ENCODE measurements around the gene WDR18.

Gene WDR18

DNA sequence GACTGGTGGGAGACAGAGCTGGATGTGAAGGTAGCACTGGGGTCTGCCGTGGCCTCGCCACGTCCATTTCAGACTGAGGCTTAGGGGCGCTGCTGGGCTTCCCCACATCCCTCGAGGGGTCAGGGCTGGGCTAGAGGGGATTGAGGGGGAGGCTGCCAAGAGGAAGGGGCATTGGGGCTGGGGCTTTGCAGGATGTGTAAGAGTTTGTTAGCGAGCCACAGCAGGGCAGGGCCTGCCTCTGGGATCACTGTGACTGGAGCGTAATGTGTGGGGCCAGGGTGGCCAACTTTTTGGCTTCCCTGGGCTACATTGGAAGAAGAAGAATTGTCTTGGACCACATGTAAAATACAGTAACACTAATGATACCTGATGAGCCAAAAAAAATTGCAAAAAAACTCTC is 44.2 kb upstream of the WDR18 start:
- Histone ChIP-seq H3K27me3 (ENCODE audit: insufficient read depth, low read length) (peaks cover 29% of the 10 kb centered on the region; the same call in 1 of the 2 replicates), H3F3A (ENCODE audit: insufficient read depth, low read length) (no peaks in the 10 kb centered on the region), H3K4me1 (ENCODE audit: insufficient read depth, low read length, severe bottlenecking) (no peaks in the 10 kb centered on the region), H4K20me1 (ENCODE audit: insufficient read depth, low read length) (no peaks in the 10 kb centered on the region), H3K4me2 (ENCODE audit: low read length) (no peak overlapping the region), H3K9me3 (ENCODE audit: low read length) (0 out of 2 replicates have a peak, but pooled peaks cover 2% of the 10 kb centered on the region), H2AFZ (ENCODE audit: low read length) (no peak overlapping the region), H3K4me3 (ENCODE audit: low read depth, low read length, poor library complexity, severe bottlenecking) (no peak overlapping the region), H3K36me3 (ENCODE audit: insufficient read depth, low read length) (no peaks in the 10 kb centered on the region), H3K79me2 (ENCODE audit: insufficient read depth, low read length) (no peaks in the 10 kb centered on the region), H3K27ac (ENCODE audit: low read depth, low read length, poor library complexity, severe bottlenecking) (no peak overlapping the region), H3K9ac (ENCODE audit: low read length) (no peak overlapping the region), H3K9me2 (ENCODE audit: low read depth, low read length) (no peaks in the 10 kb centered on the region)
- TF ChIP-seq EZH2 (IDR thresholded peaks at IDR 0.05; ENCODE audit: borderline replicate concordance, low read length) = no peak
- TF ChIP-seq, protein P1, sequence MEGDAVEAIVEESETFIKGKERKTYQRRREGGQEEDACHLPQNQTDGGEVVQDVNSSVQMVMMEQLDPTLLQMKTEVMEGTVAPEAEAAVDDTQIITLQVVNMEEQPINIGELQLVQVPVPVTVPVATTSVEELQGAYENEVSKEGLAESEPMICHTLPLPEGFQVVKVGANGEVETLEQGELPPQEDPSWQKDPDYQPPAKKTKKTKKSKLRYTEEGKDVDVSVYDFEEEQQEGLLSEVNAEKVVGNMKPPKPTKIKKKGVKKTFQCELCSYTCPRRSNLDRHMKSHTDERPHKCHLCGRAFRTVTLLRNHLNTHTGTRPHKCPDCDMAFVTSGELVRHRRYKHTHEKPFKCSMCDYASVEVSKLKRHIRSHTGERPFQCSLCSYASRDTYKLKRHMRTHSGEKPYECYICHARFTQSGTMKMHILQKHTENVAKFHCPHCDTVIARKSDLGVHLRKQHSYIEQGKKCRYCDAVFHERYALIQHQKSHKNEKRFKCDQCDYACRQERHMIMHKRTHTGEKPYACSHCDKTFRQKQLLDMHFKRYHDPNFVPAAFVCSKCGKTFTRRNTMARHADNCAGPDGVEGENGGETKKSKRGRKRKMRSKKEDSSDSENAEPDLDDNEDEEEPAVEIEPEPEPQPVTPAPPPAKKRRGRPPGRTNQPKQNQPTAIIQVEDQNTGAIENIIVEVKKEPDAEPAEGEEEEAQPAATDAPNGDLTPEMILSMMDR (IDR thresholded peaks at IDR 0.05; ENCODE audit: low read length) = no peak

DNA sequence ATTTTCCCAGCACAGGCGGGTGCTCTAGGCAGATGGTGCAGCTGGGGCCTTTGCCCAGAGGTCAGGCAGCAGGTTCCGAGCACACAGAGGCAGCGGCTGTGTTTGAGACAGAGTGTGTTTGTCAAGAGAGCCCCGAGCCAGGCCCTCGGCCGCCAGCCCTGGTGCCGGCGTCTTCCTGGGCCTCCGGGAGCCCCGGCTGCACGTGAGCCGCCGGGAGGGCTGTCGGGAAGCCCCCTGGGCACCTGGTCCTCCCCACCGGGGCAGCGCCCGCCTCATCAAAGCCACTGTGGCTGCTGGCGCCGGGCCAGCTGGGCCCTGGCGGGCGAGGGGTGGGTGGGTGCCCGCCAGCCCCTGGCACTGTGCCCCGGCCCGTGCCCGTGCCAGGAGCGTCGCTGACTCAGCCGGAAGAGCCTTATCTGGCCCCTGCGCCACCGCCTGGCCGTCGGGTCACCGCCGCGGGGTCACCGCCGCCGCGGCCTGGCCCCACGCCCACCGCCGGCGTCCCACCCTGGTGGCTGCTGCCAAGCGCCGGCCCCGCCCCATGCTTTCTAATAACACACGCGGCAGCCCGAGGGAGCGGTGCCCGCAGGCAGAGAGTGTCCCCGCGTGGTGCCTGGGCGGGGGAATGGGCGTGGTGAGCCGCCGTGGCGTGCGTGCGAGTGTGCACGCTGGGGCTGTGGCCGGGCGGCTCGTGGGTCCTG is 43.4 kb upstream of the WDR18 start:
- no peak overlapping the region for H2AFZ ChIP-seq (ENCODE audit: low read length)
- H3K27ac ChIP-seq (ENCODE audit: low read depth, low read length, poor library complexity, severe bottlenecking) = no peak overlapping the region
- no peak overlapping the region for H3K4me2 ChIP-seq (ENCODE audit: low read length)
- TF ChIP-seq EZH2 (IDR thresholded peaks at IDR 0.05; ENCODE audit: borderline replicate concordance, low read length) = no peak
- TF ChIP-seq, protein P1 (IDR thresholded peaks at IDR 0.05; ENCODE audit: low read length) = no peak
- 0 out of 2 replicates have a peak, but pooled peaks cover 2% of the 10 kb centered on the region for H3K9me3 ChIP-seq (ENCODE audit: low read length)
- no peak overlapping the region for H3K9ac ChIP-seq (ENCODE audit: low read length)
- no peaks in the 10 kb centered on the region for H3K36me3 ChIP-seq (ENCODE audit: insufficient read depth, low read length)
- H3K79me2 ChIP-seq (ENCODE audit: insufficient read depth, low read length) = no peaks in the 10 kb centered on the region
- H4K20me1 ChIP-seq (ENCODE audit: insufficient read depth, low read length) = no peaks in the 10 kb centered on the region
- H3K4me3 ChIP-seq (ENCODE audit: low read depth, low read length, poor library complexity, severe bottlenecking) = no peak overlapping the region
- H3F3A ChIP-seq (ENCODE audit: insufficient read depth, low read length) = no peaks in the 10 kb centered on the region
- no peaks in the 10 kb centered on the region for H3K9me2 ChIP-seq (ENCODE audit: low read depth, low read length)
- H3K27me3 ChIP-seq (ENCODE audit: insufficient read depth, low read length) = peaks cover 29% of the 10 kb centered on the region; the same call in 1 of the 2 replicates
- no peaks in the 10 kb centered on the region for H3K4me1 ChIP-seq (ENCODE audit: insufficient read depth, low read length, severe bottlenecking)

DNA sequence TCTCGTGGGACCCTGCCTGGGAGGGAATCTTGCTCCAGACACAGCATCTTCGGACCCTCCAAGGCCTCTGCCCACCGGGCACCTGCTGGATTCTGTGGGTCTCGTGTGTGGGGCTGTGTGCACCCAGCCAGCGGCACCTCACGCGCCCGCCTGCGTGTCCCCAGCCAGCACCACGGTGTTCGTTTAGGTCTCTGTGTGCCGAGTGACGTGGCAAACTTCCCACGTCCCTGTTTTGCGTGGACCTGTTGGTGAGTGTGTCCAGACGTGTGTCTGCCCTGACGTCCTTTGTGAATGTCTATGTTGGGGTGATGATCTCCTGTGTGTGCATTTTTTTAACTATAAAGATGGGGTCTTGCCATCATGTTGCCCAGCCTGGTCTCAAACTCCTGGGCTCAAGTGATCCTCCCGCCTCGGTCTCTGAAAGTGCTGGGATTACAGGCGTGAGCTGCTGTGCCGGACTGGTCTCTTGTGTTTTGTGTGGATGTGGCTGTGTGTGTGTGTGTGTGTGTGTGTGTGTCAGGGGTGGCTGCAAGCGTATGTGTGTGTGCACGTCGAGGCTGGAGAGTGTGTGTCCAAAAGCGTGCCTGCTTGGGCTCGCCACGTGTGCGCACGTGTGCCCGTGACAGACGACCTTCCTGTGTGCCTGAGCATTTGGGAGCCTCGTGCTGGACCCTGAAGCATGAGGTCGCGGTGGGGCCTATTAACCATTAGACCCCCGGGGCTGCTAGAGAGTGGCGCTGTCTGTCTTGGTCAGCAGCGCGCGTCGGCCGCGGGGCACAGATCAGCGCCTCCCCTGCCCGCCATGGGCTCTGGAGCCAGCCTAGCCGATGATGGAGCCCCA is 42.6 kb upstream of the WDR18 start:
- no peak overlapping the region for H3K9ac ChIP-seq (ENCODE audit: low read length)
- 0 out of 2 replicates have a peak, but pooled peaks cover 2% of the 10 kb centered on the region for H3K9me3 ChIP-seq (ENCODE audit: low read length)
- H4K20me1 ChIP-seq (ENCODE audit: insufficient read depth, low read length) = no peaks in the 10 kb centered on the region
- TF ChIP-seq EZH2 (IDR thresholded peaks at IDR 0.05; ENCODE audit: borderline replicate concordance, low read length) = no peak
- TF ChIP-seq, protein P1 (IDR thresholded peaks at IDR 0.05; ENCODE audit: low read length) = no peak
- no peaks in the 10 kb centered on the region for H3K36me3 ChIP-seq (ENCODE audit: insufficient read depth, low read length)
- H3K4me1 ChIP-seq (ENCODE audit: insufficient read depth, low read length, severe bottlenecking) = no peaks in the 10 kb centered on the region
- H3K79me2 ChIP-seq (ENCODE audit: insufficient read depth, low read length) = no peaks in the 10 kb centered on the region
- no peak overlapping the region for H2AFZ ChIP-seq (ENCODE audit: low read length)
- H3K4me3 ChIP-seq (ENCODE audit: low read depth, low read length, poor library complexity, severe bottlenecking) = no peak overlapping the region
- H3F3A ChIP-seq (ENCODE audit: insufficient read depth, low read length) = no peaks in the 10 kb centered on the region
- H3K9me2 ChIP-seq (ENCODE audit: low read depth, low read length) = no peaks in the 10 kb centered on the region
- H3K27ac ChIP-seq (ENCODE audit: low read depth, low read length, poor library complexity, severe bottlenecking) = no peak overlapping the region
- no peak overlapping the region for H3K4me2 ChIP-seq (ENCODE audit: low read length)
- H3K27me3 ChIP-seq (ENCODE audit: insufficient read depth, low read length) = peaks cover 29% of the 10 kb centered on the region; the same call in 1 of the 2 replicates

Measured in OCI-LY1 (cell line).